ENCODE measurements around the gene KIAA1328. TPM values are rescaled to one million over a fixed set of nuclear protein-coding genes. Genes with fewer than 3 reads are reported as not detected.

Gene KIAA1328
- total RNA-seq, 6 donors from 2014 or later: 10.6 to 66.0 (median 28.8) TPM

- ATAC-seq (ENCODE audit: low FRiP score in 2 of 2) (peak in 1 of 2 donors; percentile 3), DNase-seq (peak in 1 of 2 donors; percentile 35)
- Histone ChIP-seq H3K9me3 (no peaks in the 10 kb centered on the region), H3K27ac (peak overlapping the region; percentile 80 to 91 (median 87)), H3K36me3 (no peaks in the 10 kb centered on the region), H3K4me1 (peaks cover 5 to 26% (median 19%) of the 10 kb centered on the region in 4 donors), H3K4me3 (peak overlapping the region; percentile 75 to 92 (median 90)), H3K27me3 (no peaks in the 10 kb centered on the region)
- 1% methylated on average over 18 of the region's 18 CpGs for WGBS, 2 donors
- TF ChIP-seq POLR2A (IDR thresholded peaks at IDR 0.05): peak in 1 of 4 donors; percentile 29
- no peak for TF ChIP-seq POLR2AphosphoS5 (IDR thresholded peaks at IDR 0.05)
Measured at GRCh38 chr18:36828157-36828629, 734 bp upstream of the KIAA1328 start.

- 13 to 14% methylated on average over 12 to 17 of the region's 17 CpGs for WGBS, 2 donors
- H3K9me3 ChIP-seq: no peaks in the 10 kb centered on the region
- ATAC-seq (ENCODE audit: low FRiP score in 2 of 2): peak; percentile 44 to 45
- H3K4me1 ChIP-seq: peaks cover 11 to 26% (median 19%) of the 10 kb centered on the region in 4 donors
- peak overlapping the region; percentile 75 to 92 (median 90) for H3K4me3 ChIP-seq
- peak overlapping the region; percentile 80 to 91 (median 87) for H3K27ac ChIP-seq
- no peaks in the 10 kb centered on the region for H3K36me3 ChIP-seq
- peak in 1 of 2 donors; percentile 53 for DNase-seq
- TF ChIP-seq CTCF (IDR thresholded peaks at IDR 0.05) (no peak), EP300 (IDR thresholded peaks at IDR 0.05) (no peak)
- H3K27me3 ChIP-seq: no peaks in the 10 kb centered on the region
Measured at GRCh38 chr18:36829362-36830157, 633 bp downstream of the KIAA1328 start.

GRCh38 chr18:36830158-36830495 lies 1.2 kb downstream of the KIAA1328 start:
- H3K27ac ChIP-seq: peak overlapping the region in 3 of 4 donors; percentile 80 to 91 (median 88)
- peaks cover 11 to 26% (median 19%) of the 10 kb centered on the region in 4 donors for H3K4me1 ChIP-seq
- DNase-seq (no peak), ATAC-seq (ENCODE audit: low FRiP score in 2 of 2) (no peak)
- TF ChIP-seq POLR2A (IDR thresholded peaks at IDR 0.05) (no peak), EP300 (IDR thresholded peaks at IDR 0.05) (no peak), CTCF (IDR thresholded peaks at IDR 0.05) (no peak), POLR2AphosphoS5 (IDR thresholded peaks at IDR 0.05) (no peak)
- WGBS, 2 donors: 30 to 42% methylated on average over 1 of the region's 1 CpG
- H3K9me3 ChIP-seq: no peaks in the 10 kb centered on the region
- H3K27me3 ChIP-seq: no peaks in the 10 kb centered on the region
- H3K36me3 ChIP-seq: no peaks in the 10 kb centered on the region
- peak overlapping the region in 3 of 4 donors; percentile 75 to 92 (median 92) for H3K4me3 ChIP-seq

- Histone ChIP-seq H3K27me3 (no peaks in the 10 kb centered on the region), H3K27ac (no peak overlapping the region), H3K36me3 (no peaks in the 10 kb centered on the region), H3K9me3 (no peaks in the 10 kb centered on the region), H3K4me1 (peaks cover 11 to 26% (median 19%) of the 10 kb centered on the region in 4 donors), H3K4me3 (no peak overlapping the region)
- DNase-seq (no peak), ATAC-seq (ENCODE audit: low FRiP score in 2 of 2) (no peak)
- 9 to 24% methylated on average over 1 of the region's 1 CpG for WGBS, 2 donors
- no peak for TF ChIP-seq POLR2A (IDR thresholded peaks at IDR 0.05)
- TF ChIP-seq POLR2AphosphoS5 (IDR thresholded peaks at IDR 0.05): no peak
- TF ChIP-seq CTCF (IDR thresholded peaks at IDR 0.05): no peak
- no peak for TF ChIP-seq EP300 (IDR thresholded peaks at IDR 0.05)
Measured at GRCh38 chr18:36831139-36831538, 2.2 kb downstream of the KIAA1328 start.

GRCh38 chr18:36833120-36833519 lies 4.2 kb downstream of the KIAA1328 start:
- no peak for ATAC-seq (ENCODE audit: low FRiP score in 2 of 2)
- H3K9me3 ChIP-seq: no peaks in the 10 kb centered on the region
- TF ChIP-seq CTCF (IDR thresholded peaks at IDR 0.05) (no peak), POLR2A (IDR thresholded peaks at IDR 0.05) (no peak), EP300 (IDR thresholded peaks at IDR 0.05) (no peak), POLR2AphosphoS5 (IDR thresholded peaks at IDR 0.05) (no peak)

More at GRCh38 chr18:36833120-36833519, 4.2 kb downstream of the KIAA1328 start:
- Histone ChIP-seq H3K27me3 (no peaks in the 10 kb centered on the region), H3K36me3 (no peaks in the 10 kb centered on the region), H3K4me1 (peaks cover 8 to 20% (median 12%) of the 10 kb centered on the region in 4 donors), H3K4me3 (no peak overlapping the region), H3K27ac (no peak overlapping the region)
- DNase-seq: no peak
- 84 to 95% methylated on average over 2 of the region's 2 CpGs for WGBS, 2 donors

Data from upper lobe of left lung (tissue), 6 donors.